Liver (tissue), 9 donors: Measurements from ENCODE around the gene MIXL1. TPM values are rescaled to one million over a fixed set of nuclear protein-coding genes. Genes with fewer than 3 reads are reported as not detected.

Experiments
- DNase-seq: peaks from one replicate; pipeline ENCODE4 v3.0.0-alpha.2; 2017; ENCODE audit warnings: low spot score
- H3K27ac ChIP-seq, 2 donors: one replicate each; pipeline ENCODE4 v1.7.0; 2013; ENCODE audit warnings: inconsistent platforms in 2 of 2, low read length in 2 of 2, control low read depth in 1 of 2, low read depth in 1 of 2, mild to moderate bottlenecking in 1 of 2
- H3K27me3 ChIP-seq, 4 donors: one replicate each; pipeline versions ENCODE4 v1.6.1 to v1.7.0; 2013; ENCODE audit warnings: low read length in 3 of 4, inconsistent platforms in 1 of 4, mild to moderate bottlenecking in 1 of 4, moderate library complexity in 1 of 4; ENCODE audit not compliant: control insufficient read depth in 4 of 4, insufficient read depth in 4 of 4
- H3K36me3 ChIP-seq, 4 donors: one replicate each; pipeline versions ENCODE4 v1.6.1 to v1.7.0; 2013; ENCODE audit warnings: low read length in 3 of 4, mild to moderate bottlenecking in 3 of 4, low read depth in 1 of 4, moderate library complexity in 1 of 4; ENCODE audit not compliant: control insufficient read depth in 4 of 4, insufficient read depth in 3 of 4
- H3K4me1 ChIP-seq, 4 donors: one replicate each; pipeline versions ENCODE4 v1.6.1 to v1.7.0; 2013; ENCODE audit warnings: low read length in 3 of 4, mild to moderate bottlenecking in 3 of 4, moderate library complexity in 1 of 4; ENCODE audit not compliant: control insufficient read depth in 4 of 4, insufficient read depth in 4 of 4
- H3K4me3 ChIP-seq, 3 donors: one replicate each; pipeline versions ENCODE4 v1.6.1 to v1.7.0; 2013; ENCODE audit warnings: low read length in 3 of 3, control low read depth in 1 of 3, low read depth in 1 of 3, mild to moderate bottlenecking in 1 of 3
- H3K9ac ChIP-seq, 2 donors: one replicate each; pipeline ENCODE4 v1.7.0; 2013; ENCODE audit warnings: low read length in 2 of 2, mild to moderate bottlenecking in 2 of 2, moderate library complexity in 2 of 2, control low read depth in 1 of 2, low read depth in 1 of 2
- H3K9me3 ChIP-seq, 4 donors: one replicate each; pipeline versions ENCODE4 v1.6.1 to v1.7.0; 2013; ENCODE audit warnings: low read length in 3 of 4; ENCODE audit not compliant: control insufficient read depth in 4 of 4
- CTCF ChIP-seq: fragments of 150-350 bp; IDR thresholded peaks from 2 replicates; pipeline ENCODE4 v1.5.1; 2017; ENCODE audit warnings: improper control_type of control experiment, low read depth, low read length; ENCODE audit not compliant: missing input control
- EGR1 ChIP-seq, 2 donors: IDR thresholded peaks; 2 replicates each; pipeline ENCODE4 v1.6.1; 2016 to 2018; ENCODE audit warnings: antibody characterized with exemption in 2 of 2, low read depth in 2 of 2
- FOXA1 ChIP-seq: IDR thresholded peaks from 2 replicates; pipeline ENCODE4 v1.6.1; 2016; ENCODE audit warnings: antibody characterized with exemption
- FOXA2 ChIP-seq: IDR thresholded peaks from 2 replicates; pipeline ENCODE4 v1.6.1; 2016; ENCODE audit warnings: antibody characterized with exemption
- GABPA ChIP-seq, 2 donors: IDR thresholded peaks in 1 of 2; conservative IDR thresholded peaks in 1 of 2; 2 replicates each; pipeline ENCODE4 v1.6.1; 2016; ENCODE audit warnings: antibody characterized with exemption in 2 of 2, mild to moderate bottlenecking in 1 of 2, moderate library complexity in 1 of 2
- HNF4A ChIP-seq, 2 donors: conservative IDR thresholded peaks; 2 replicates each; pipeline ENCODE4 v1.6.1; 2016; ENCODE audit warnings: antibody characterized with exemption in 2 of 2, mild to moderate bottlenecking in 2 of 2
- HNF4G ChIP-seq: IDR thresholded peaks from 2 replicates; pipeline ENCODE4 v1.6.1; 2016; ENCODE audit warnings: antibody characterized with exemption
- JUND ChIP-seq, 2 donors: IDR thresholded peaks; 2 replicates each; pipeline ENCODE4 v1.6.1; 2016; ENCODE audit warnings: antibody characterized with exemption in 2 of 2
- MAX ChIP-seq: IDR thresholded peaks from 2 replicates; pipeline ENCODE4 v1.6.1; 2016; ENCODE audit warnings: antibody characterized with exemption
- NR2F2 ChIP-seq: IDR thresholded peaks from 2 replicates; pipeline ENCODE4 v1.6.1; 2016; ENCODE audit warnings: antibody characterized with exemption
- RXRA ChIP-seq, 2 donors: IDR thresholded peaks; 2 replicates each; pipeline ENCODE4 v1.6.1; 2017 to 2018; ENCODE audit warnings: antibody characterized with exemption in 2 of 2, mild to moderate bottlenecking in 1 of 2
- SP1 ChIP-seq: IDR thresholded peaks from 2 replicates; pipeline ENCODE4 v1.6.1; 2018; ENCODE audit warnings: antibody characterized with exemption, mild to moderate bottlenecking
- YY1 ChIP-seq: IDR thresholded peaks from 2 replicates; pipeline ENCODE4 v1.6.1; 2016; ENCODE audit warnings: antibody characterized with exemption, mild to moderate bottlenecking
- WGBS: extraction: QIAGEN DNeasy Blood & Tissue Kit; methylation state at CpG from one replicate; pipeline ENCODE4 v1.1.7; 2013; 5-methylcytosine and 5-hydroxymethylcytosine counted together
- polyA plus RNA-seq, 2 donors: library from polyadenylated mRNA; stranded (reverse) in 1 of 2; unstranded in 1 of 2; fragments of 200-250 nt in 1 of 2; fragments of >200 nt in 1 of 2; fragmentation: Nextera tagmentation in 1 of 2; extraction: Ambion mirVana in 1 of 2; gene quantifications; one replicate each; pipeline versions ENCODE4 v1.2.1 to v1.2.3, GENCODE V29; 2013 to 2015
- total RNA-seq, 2 donors: library from RNA; depleted of rRNA; stranded (reverse); fragments of >200 nt; gene quantifications; one replicate each; pipeline ENCODE4 v1.2.3, GENCODE V29; 2014
- TF ChIP-seq, protein P1 (sequence below): IDR thresholded peaks from 2 replicates; pipeline ENCODE4 v1.6.1; 2016; ENCODE audit warnings: antibody characterized with exemption, mild to moderate bottlenecking
- TF ChIP-seq, protein P2 (sequence below): IDR thresholded peaks from 2 replicates; pipeline ENCODE4 v1.6.1; 2016; ENCODE audit warnings: antibody characterized with exemption
- TF ChIP-seq, protein P3 (sequence below): IDR thresholded peaks from 2 replicates; pipeline ENCODE4 v1.6.1; 2016; ENCODE audit warnings: antibody characterized with exemption
- donor health status: healthy.
- donor health status: healthy.
- donor health status: healthy.
- donor health status: healthy.
- donor health status: healthy.

The MIXL1 gene
- total and polyA plus RNA-seq, 4 donors: 0.05 TPM; not detected in 3

GRCh38 chr1:226209307-226210059, 14.0 kb upstream of the MIXL1 start:
- TF ChIP-seq SP1 (no peak), JUND (IDR thresholded peaks at IDR 0.05) (no peak), GABPA (IDR thresholded peaks at IDR 0.05 in 1 of 2, conservative IDR thresholded peaks at IDR 0.05 in 1 of 2) (no peak), FOXA2 (no peak), CTCF (no peak), YY1 (no peak), NR2F2 (no peak), FOXA1 (no peak), RXRA (IDR thresholded peaks at IDR 0.05) (no peak), HNF4G (no peak), HNF4A (conservative IDR thresholded peaks at IDR 0.05) (no peak)
- TF ChIP-seq, protein P1, sequence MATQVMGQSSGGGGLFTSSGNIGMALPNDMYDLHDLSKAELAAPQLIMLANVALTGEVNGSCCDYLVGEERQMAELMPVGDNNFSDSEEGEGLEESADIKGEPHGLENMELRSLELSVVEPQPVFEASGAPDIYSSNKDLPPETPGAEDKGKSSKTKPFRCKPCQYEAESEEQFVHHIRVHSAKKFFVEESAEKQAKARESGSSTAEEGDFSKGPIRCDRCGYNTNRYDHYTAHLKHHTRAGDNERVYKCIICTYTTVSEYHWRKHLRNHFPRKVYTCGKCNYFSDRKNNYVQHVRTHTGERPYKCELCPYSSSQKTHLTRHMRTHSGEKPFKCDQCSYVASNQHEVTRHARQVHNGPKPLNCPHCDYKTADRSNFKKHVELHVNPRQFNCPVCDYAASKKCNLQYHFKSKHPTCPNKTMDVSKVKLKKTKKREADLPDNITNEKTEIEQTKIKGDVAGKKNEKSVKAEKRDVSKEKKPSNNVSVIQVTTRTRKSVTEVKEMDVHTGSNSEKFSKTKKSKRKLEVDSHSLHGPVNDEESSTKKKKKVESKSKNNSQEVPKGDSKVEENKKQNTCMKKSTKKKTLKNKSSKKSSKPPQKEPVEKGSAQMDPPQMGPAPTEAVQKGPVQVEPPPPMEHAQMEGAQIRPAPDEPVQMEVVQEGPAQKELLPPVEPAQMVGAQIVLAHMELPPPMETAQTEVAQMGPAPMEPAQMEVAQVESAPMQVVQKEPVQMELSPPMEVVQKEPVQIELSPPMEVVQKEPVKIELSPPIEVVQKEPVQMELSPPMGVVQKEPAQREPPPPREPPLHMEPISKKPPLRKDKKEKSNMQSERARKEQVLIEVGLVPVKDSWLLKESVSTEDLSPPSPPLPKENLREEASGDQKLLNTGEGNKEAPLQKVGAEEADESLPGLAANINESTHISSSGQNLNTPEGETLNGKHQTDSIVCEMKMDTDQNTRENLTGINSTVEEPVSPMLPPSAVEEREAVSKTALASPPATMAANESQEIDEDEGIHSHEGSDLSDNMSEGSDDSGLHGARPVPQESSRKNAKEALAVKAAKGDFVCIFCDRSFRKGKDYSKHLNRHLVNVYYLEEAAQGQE: no peak
- TF ChIP-seq, protein P2, sequence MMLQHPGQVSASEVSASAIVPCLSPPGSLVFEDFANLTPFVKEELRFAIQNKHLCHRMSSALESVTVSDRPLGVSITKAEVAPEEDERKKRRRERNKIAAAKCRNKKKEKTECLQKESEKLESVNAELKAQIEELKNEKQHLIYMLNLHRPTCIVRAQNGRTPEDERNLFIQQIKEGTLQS: no peak
- TF ChIP-seq, protein P3, sequence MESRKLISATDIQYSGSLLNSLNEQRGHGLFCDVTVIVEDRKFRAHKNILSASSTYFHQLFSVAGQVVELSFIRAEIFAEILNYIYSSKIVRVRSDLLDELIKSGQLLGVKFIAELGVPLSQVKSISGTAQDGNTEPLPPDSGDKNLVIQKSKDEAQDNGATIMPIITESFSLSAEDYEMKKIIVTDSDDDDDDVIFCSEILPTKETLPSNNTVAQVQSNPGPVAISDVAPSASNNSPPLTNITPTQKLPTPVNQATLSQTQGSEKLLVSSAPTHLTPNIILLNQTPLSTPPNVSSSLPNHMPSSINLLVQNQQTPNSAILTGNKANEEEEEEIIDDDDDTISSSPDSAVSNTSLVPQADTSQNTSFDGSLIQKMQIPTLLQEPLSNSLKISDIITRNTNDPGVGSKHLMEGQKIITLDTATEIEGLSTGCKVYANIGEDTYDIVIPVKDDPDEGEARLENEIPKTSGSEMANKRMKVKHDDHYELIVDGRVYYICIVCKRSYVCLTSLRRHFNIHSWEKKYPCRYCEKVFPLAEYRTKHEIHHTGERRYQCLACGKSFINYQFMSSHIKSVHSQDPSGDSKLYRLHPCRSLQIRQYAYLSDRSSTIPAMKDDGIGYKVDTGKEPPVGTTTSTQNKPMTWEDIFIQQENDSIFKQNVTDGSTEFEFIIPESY: no peak
- 91% methylated on average over 17 of the region's 17 CpGs for WGBS
- DNase-seq: no peak
- H3K4me3 ChIP-seq: no peak overlapping the region
- H3K27me3 ChIP-seq: no peaks in the 10 kb centered on the region
- no peak overlapping the region for H3K27ac ChIP-seq
- H3K9ac ChIP-seq: no peak overlapping the region
- H3K36me3 ChIP-seq: no peaks in the 10 kb centered on the region
- H3K9me3 ChIP-seq: no peaks in the 10 kb centered on the region
- no peaks in the 10 kb centered on the region for H3K4me1 ChIP-seq

- no peak overlapping the region for H3K27ac ChIP-seq
- 75% methylated on average over 7 of the region's 7 CpGs for WGBS
- H3K4me1 ChIP-seq: no peaks in the 10 kb centered on the region
- H3K9ac ChIP-seq: no peak overlapping the region
- DNase-seq: no peak
- H3K4me3 ChIP-seq: no peak overlapping the region
- H3K27me3 ChIP-seq: no peaks in the 10 kb centered on the region
- H3K36me3 ChIP-seq: no peaks in the 10 kb centered on the region
- no peaks in the 10 kb centered on the region for H3K9me3 ChIP-seq
- no peak for TF ChIP-seq CTCF
- TF ChIP-seq, protein P2: no peak
- TF ChIP-seq, protein P1: no peak
- no peak for TF ChIP-seq JUND (IDR thresholded peaks at IDR 0.05)
- TF ChIP-seq MAX: no peak
- no peak for TF ChIP-seq EGR1 (IDR thresholded peaks at IDR 0.05; ENCODE audit: low read depth in 2 of 2)
- no peak for TF ChIP-seq FOXA2
These were observed 12.8 kb upstream of the MIXL1 start for GRCh38 chr1:226210571-226211176.
